Keratinocyte (primary cell): ENCODE measurements around the gene IGBP1.

Experiments
- CTCF ChIP-seq, 3 experiments: IDR thresholded peaks in 1 of 3; conservative IDR thresholded peaks in 1 of 3; optimal IDR thresholded peaks in 1 of 3; 2 replicates in 2 of 3; 3 replicates in 1 of 3; pipeline versions ENCODE3 to v1.5.1; 2011; ENCODE audit warnings: low read length in 3 of 3, mild to moderate bottlenecking in 3 of 3, moderate library complexity in 2 of 3, control low read depth in 1 of 3, inconsistent platforms in 1 of 3; ENCODE audit not compliant: insufficient read depth in 2 of 3; ENCODE audit errors: extremely low read depth in 1 of 3
- EZH2 ChIP-seq: IDR thresholded peaks from one replicate; pipeline ENCODE4 v1.6.1; 2012; ENCODE audit warnings: inconsistent platforms, mild to moderate bottlenecking, low read length, moderate library complexity

- TF ChIP-seq CTCF (optimal IDR thresholded peaks at IDR 0.05 in 1 of 3, IDR thresholded peaks at IDR 0.05 in 1 of 3, conservative IDR thresholded peaks at IDR 0.05 in 1 of 3; ENCODE audit: extremely low read depth in 1 of 3, insufficient read depth in 2 of 3, low read length in 3 of 3), result no peak
- no peak for TF ChIP-seq EZH2
Measured at GRCh38 chrX:70172221-70172620, 39.0 kb downstream of the IGBP1 start.
